NCI-H1436 (cell line): ENCODE results near the gene LPIN2.
"Not testable (repeated sequence)": the region's sequence is repeated elsewhere in the genome, so short reads cannot be mapped to it uniquely, and the experiment has no call there.

ENCODE experiments used
- DNase-seq: peaks from one replicate; lab custom pipeline; 2025; lab: John Stamatoyannopoulos, UW

Gene LPIN2

GRCh38 chr18:3003766-3004165, 9.2 kb downstream of the LPIN2 start:
- not testable (repeated sequence) for DNase-seq

- DNase-seq = no peak
These were observed 10.2 kb downstream of the LPIN2 start for GRCh38 chr18:3002732-3003131.

DNA sequence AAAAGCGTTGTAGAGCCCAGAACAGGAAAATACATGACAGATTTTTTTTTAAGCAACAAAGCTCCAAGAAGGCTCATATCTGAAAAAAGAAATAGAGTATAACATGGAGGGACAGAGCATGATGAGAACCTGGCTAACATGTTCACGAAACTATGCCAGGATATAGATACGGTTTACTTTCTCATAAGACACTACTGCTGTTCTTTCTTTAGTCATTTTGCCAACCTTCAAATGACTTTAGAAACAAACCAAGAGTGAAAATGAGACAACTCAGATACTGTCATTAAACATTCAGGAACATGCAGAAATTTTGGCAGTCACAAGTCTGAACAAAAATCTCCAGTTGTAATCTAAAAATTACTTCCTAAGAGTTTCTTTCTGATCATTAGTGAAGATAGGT, 14.3 kb downstream of the LPIN2 start:
- no peak for DNase-seq

GRCh38 chr18:2997846-2998564, 14.9 kb downstream of the LPIN2 start:
- no peak for DNase-seq

DNA sequence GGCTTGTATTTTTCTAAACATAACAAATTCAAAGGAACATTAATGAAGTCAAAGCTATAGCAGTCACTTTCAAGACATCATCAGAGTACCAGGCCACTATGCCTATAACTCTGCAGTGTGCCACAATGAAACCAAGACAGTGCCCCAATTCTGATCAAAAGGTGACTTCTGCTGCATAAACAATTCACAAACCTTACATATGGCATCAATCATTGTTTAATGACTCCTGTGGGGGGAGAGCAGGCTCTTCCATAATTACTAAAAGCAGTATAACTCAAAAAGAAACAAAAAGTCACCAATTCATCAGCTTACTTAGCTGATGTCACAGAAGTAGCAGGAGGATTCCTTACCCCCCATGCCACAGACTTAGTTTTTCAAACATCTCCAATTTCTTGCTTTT, 15.5 kb downstream of the LPIN2 start:
- DNase-seq = no peak

DNA sequence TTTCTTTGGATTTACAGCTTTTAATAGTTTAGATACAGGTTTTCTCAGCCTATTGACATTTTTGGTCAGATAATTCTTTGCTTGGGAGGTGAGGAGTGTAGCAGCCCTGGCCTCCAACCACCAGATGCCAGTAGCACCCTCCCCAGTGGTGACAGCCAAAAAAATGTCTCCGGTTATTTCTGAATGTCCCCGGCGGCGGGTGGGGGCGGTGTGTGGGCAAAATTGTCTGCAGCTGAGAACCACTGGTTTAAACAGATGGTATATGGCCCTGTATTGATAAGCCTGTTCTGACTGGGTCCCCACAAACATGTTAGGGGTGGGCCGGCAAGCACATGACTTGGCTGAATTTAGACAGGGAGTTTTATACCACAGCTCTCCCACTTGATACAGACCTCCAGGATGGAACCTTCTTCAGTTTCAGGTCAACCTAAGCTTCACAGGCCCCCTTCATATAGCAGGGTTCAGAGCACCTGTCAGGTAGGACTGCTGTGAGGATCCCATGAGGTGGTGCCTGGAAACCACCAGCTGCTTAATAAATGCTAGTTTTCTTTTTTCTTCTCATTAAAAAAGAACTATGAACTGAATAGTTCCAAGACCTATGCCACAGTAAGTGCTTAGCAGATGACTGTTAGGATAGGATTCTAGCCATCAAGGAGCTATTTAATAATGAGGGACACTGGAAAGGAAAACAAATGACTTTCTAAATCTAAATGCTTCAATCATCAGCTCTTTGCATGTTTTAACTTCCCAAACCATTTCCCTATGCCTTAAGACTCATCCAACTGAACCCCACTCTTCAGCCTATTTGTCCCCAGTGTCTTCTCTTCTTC, 18.1 kb downstream of the LPIN2 start:
- DNase-seq = no peak

GRCh38 chr18:2994020-2994589, 18.8 kb downstream of the LPIN2 start:
- DNase-seq = no peak

DNA sequence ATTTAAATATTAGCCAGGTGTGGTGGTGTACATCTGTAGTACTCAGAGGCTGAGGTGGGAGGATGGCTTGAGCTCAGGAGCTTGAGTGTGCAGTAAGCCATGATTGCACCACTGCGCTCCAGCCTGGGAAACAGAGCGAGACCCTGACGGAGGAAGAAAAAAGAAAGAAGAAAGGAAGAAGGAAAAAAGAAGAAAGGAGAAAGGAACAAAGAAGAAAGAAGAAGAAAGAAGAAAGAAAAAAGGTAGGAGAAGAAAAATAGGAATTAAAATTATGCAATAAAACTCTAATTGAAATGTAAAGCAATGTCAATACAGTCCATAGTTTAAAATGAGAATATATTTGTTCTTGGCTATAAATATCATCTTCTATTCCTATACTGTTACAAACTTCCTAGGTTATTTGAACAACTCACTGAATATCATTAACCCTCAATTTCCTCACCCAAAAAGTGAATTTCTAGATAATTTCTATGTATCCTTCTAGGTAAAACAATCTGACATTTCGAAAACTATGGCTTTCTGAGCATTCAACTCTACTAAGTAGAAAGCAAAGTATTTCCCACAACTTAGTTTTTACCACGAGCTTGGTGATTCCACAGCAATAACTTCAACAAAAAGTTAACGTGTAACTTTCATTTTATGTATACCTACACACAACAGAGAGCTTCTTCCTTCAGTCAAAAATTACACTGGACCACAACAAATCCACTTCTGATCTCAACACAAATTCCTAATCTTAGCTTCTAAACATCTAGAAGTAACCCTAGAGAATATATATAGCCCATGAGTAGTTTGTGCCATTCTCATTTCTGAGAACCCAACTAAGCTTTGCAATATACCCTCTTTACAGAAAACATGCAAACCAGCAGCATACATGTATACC, 19.7 kb downstream of the LPIN2 start:
- DNase-seq = no peak

DNA sequence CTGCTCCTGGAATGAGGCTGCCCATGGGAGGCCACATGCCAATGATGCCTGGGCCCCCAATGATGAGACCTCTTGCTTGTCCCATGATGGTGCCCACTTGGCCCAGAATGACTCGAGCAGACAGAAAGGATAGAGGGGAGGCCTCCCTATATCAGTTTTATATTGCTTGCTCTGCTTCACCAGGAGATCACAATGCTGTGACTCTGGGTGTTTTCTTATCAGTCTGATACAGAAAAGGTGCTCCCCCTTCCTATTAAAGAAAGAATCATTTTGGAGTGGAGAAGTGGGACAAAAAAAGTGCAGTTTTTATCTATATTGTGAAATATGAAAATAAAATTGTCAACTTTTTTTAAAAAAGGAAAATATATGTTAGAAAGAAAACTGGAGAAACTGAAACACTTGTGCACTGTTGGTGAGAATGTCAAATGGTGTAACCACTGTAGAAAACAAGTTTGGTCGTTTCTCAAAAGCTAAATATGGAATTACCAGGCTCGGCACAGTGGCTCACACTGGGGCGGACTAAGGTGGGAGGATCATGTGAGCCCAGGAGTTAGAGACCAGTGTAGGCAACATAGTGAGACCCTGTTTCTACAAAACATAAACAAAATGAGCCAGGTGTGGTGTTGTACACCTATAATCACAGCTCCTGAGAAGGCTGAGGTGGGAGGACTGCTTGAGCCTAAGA, 21.8 kb downstream of the LPIN2 start:
- no peak for DNase-seq

DNA sequence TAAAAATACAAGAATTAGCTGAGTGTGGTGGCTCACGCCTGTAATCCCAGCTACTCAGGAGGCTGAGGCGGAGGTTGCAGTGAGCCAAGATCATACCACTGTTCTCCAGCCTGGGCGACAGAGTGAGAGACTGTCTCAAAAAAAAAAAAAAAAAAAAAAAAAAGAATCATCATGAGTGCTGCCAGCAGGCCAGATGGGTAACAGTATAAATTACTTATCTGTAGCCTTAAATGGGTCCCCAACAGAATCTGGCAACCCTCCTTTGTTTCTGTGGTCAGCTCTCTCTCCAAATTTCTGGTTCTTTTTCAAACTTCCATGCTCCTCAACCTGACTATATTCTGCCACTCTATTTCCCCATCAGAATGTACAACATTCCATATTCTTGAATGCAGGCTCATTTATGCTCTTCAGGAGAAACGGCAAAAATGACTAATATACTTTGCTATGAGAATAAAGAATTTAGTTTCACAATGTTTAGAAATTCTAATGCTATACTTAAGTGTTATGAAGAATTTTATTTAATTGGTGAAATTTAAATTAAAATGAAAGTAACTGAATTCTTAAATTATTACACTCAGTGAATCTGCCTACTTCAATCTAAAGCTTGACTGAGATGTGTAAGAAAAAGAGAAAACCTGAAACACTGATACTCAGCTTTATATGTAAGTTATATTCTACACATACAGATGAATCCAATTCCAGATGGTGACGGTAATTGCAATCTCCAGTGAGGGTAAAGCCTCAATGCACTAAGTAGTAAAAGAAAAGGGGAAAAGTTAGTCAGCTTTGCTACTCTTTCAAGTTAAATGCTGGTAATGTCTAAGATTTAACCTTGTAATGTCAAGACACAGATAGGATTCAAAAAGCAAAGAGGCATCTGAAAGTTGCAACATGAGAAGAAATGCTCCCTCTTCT, 24.8 kb downstream of the LPIN2 start:
- DNase-seq = no peak

DNA sequence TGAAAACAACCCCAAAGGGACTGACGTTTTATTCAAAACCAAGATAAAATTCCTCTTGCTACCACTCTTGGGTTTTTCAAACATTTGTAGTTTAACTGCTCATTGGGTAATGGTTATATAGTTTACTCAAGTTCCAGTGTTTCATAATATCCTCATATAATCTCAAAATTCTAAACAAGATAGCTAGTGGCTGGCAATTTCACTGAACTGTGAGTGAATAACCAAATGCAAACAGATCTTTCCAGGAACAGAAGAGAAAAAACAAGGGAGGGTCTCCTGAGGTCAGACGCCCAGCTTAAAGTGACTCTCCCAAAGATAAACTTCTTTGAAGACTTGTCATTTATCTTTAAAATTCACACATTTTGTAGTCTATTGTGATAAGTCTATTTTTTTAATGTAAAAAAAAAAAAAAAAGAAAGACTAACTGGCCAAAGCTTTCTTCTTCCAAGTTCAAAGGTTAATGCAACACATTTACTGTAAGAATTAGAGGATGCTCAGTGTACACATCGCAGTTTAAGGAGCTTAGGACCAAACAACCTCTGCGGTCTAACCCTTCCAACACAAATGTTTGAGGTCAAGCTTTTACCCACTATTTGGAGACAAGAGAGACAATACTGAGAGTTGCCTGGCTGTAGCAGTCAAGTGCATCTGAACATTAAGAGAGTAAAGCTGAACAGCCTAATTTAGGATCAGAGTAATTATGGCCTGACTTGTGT, 26.6 kb downstream of the LPIN2 start:
- no peak for DNase-seq

GRCh38 chr18:2985628-2986027, 27.3 kb downstream of the LPIN2 start:
- DNase-seq = no peak

- DNase-seq = no peak
These were observed 28.2 kb downstream of the LPIN2 start for GRCh38 chr18:2984703-2985261.

DNA sequence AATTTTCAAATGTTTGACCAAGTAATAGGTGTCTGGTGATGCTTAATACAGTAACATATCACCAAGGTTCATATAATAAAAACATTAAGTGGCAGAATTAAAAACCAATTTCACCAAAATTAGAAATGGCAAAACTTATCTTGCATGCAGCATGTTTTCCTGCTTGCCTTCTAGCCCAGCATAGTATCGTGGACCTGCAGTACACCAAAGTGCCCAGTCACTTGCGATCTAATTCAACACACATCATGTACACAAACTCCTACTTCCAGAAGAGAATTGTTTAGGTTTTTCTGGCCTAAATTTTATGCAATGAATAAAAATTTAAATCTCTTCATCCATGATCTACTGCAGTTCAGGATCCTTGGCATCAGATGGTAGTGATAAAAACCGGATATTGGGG, 28.9 kb downstream of the LPIN2 start:
- no peak for DNase-seq

- DNase-seq = no peak
These were observed 29.6 kb downstream of the LPIN2 start for GRCh38 chr18:2983296-2983695.

DNA sequence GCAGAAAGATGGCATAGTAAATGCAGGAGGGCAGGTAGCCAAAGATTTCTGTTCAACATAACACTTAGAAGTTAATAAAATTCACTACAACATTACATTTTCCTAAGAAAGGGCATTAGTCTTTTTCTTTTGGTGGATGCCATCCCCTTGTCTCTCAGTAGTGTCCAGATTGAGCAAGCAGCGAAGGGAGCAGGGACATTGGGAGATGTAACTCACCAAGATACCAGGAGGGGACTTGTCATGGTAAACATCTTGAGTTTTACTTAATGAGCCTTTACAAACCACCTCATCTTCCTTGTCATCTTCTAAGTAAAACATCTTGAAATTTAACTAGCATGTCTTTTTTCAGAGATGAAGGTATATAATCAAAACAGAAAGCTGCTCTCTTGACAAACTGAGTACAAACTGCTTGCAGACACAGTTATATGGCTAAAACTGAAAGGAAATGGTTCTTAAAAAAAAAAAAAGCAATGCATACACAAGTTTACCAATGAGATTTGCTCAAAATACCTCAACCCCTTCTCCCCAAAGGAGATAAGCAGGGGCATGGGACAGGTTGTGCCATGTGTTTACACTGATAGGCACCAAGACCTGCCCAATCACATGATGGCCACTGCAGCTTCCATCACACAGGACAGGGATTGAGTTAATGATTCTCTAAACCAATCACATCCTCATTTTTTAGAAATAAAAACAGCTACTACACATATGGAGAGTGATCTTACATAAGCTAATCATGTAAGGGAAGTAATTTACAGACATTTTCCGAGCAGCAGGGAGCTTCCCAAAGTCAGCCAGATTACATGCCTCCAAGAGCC, 30.3 kb downstream of the LPIN2 start:
- DNase-seq = no peak

DNA sequence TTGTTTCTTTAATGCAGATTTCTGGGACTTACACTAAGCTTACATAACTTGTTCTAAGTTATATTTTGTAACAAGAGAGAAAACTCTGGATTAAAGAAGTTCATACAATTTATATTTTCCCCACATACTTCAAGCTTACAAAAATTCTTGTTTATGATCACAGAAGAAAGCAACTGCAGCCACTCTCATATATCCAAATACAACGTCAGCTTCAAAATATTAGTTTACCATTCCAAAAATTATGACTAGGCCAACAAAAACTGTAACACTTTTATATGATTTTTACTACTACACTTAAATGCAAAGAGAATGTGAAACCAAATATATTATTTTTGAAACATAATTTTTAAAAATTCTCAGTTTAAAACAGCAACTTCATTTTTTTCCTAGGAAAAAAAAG, 30.9 kb downstream of the LPIN2 start:
- no peak for DNase-seq

DNA sequence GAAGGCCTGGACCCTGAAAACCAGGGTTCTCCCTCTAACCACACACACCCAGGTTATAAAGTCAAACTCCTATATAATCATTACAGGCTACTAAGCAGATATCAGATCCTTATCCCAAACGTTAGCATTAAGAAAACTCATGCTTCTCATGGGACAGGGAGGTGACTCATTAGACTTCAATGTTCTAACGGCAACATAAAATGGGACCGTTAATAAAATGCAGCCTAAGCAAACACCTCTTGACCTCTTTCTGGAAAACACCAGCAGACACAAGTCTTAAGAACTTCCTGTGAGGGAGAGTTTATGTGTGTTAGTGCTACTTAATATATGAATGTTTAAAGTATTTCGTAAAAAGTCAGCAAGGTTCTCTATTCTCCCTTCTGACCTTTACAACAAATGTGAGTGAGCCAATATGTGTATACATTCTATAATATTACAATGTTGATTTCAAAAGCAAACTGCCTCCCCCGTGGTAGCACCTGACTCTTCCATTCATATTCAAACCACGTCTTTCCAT, 31.7 kb downstream of the LPIN2 start:
- DNase-seq = no peak
